Memory B cell (primary cell): ENCODE results near the gene FOXO6.
A peak's percentile ranks its signal among the peaks of the same experiment; 100 is the strongest.

ENCODE experiments used
- ATAC-seq: fragments of 150-1000 bp; cut with Tn5 transposase; 2 replicates; pipeline ENCODE4 v1.10.0; 2021; ENCODE audit warnings: low read depth, mild to moderate bottlenecking, moderate library complexity
- DNase-seq, 2 donors: peaks; one replicate each; pipeline ENCODE4 v3.0.0; 2022; ENCODE audit warnings: low spot score in 2 of 2
- H3K27ac Mint-ChIP-seq: one replicate; pipeline ENCODE4 v1.8.0; 2022; ENCODE audit warnings: mild to moderate bottlenecking, moderate library complexity, mixed read lengths
- H3K27me3 Mint-ChIP-seq: one replicate; pipeline ENCODE4 v1.8.0; 2022; ENCODE audit warnings: mixed read lengths
- H3K36me3 Mint-ChIP-seq: one replicate; pipeline ENCODE4 v1.8.0; 2022; ENCODE audit warnings: mild to moderate bottlenecking, mixed read lengths
- H3K4me1 Mint-ChIP-seq: one replicate; pipeline ENCODE4 v1.8.0; 2022; ENCODE audit warnings: mixed read lengths
- H3K4me3 Mint-ChIP-seq: one replicate; pipeline ENCODE4 v1.8.0; 2022; ENCODE audit warnings: mild to moderate bottlenecking, moderate library complexity, mixed read lengths
- H3K9me3 Mint-ChIP-seq: one replicate; pipeline ENCODE4 v1.8.0; 2022; ENCODE audit warnings: mixed read lengths

FOXO6 gene

DNA sequence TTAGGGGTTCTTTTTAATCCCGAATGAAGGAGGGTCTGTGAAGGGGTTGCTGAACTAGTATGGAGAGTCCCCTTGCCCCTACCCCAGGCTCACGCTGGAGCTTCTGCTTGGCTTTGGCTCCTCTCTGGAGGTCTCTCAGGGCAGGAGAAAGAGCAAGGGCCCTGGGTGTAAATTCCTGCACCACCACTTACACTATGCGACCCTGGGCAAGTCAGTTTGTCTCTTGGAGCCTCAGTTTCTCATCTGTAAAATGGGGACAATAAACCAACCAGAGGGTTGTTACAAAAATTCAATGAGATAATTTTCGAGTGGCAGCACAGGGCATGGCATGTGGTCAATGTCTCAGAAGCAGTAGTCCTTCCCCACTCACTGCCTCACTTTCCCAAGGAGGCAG, 11.4 kb downstream of the FOXO6 start:
- H3K27me3 Mint-ChIP-seq = peaks cover 44% of the 10 kb centered on the region
- H3K4me1 Mint-ChIP-seq = no peaks in the 10 kb centered on the region
- no peaks in the 10 kb centered on the region for H3K36me3 Mint-ChIP-seq
- H3K27ac Mint-ChIP-seq = no peak overlapping the region
- ATAC-seq (no peak), DNase-seq (no peak)
- H3K9me3 Mint-ChIP-seq = no peaks in the 10 kb centered on the region
- no peak overlapping the region for H3K4me3 Mint-ChIP-seq

DNA sequence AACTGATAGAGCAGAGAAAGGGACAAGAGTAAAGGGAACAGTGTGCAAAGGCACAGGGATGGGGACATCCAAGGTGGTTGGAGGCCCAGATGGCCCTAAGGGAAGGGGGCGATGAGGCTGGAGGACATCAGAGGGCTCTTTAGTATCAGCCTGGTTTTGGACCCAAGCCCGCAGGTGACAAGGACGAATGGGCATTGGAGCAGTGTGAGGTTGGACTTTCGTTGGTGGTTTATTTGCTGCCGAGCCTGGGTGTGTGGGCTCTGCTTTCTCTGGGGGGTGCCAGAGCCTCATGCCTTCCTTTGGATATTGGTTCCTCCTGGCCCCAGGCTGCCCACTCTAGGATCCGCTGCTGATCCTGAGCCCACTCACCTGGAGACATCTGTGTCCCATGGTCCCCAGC, 12.1 kb downstream of the FOXO6 start:
- H3K36me3 Mint-ChIP-seq = no peaks in the 10 kb centered on the region
- peaks cover 38% of the 10 kb centered on the region for H3K27me3 Mint-ChIP-seq
- H3K9me3 Mint-ChIP-seq = no peaks in the 10 kb centered on the region
- H3K4me1 Mint-ChIP-seq = no peaks in the 10 kb centered on the region
- H3K4me3 Mint-ChIP-seq = no peak overlapping the region
- DNase-seq (no peak), ATAC-seq (no peak)
- no peak overlapping the region for H3K27ac Mint-ChIP-seq

DNA sequence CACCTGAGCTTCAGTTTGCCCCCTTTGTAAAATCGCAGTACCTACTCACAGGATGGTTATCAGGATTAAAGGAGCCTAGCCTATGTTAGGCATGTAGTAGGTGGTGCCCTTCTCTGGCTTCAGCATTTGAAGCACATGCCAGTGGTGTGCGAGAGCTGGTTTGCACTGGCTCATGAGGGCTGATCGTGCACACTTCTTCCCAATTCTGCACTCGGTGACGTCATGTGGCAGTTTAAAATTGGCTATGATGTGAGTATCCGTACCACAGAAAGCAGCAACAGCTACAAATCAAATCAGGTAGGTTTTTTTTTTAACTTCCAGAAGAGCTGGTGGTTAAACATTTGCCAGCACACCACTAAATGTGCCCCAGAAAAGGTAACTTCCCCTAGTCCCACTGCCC, 13.5 kb downstream of the FOXO6 start:
- H3K36me3 Mint-ChIP-seq = no peaks in the 10 kb centered on the region
- peaks cover 34% of the 10 kb centered on the region for H3K27me3 Mint-ChIP-seq
- ATAC-seq (no peak), DNase-seq (no peak)
- no peak overlapping the region for H3K4me3 Mint-ChIP-seq
- no peaks in the 10 kb centered on the region for H3K4me1 Mint-ChIP-seq
- H3K9me3 Mint-ChIP-seq = no peaks in the 10 kb centered on the region
- no peak overlapping the region for H3K27ac Mint-ChIP-seq

DNA sequence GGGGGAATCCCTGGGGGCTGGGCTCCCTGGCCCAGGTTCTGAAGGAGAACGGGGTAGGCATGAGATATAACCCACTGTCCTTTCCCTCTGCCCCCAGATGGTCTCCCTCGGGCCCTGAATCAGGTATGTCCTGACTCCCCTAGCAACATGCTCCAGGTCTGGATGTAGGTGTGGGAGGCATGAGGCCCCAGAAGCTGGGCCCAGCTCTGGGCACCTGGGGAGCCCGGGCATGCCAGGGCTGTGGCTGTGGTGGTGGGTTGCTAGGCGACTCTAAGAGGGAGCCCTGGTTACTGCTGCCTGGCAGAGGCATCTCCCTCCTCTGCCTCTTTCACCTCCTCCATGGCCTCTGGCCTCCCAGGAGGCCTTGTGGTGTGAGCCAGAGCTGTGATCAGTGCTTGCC, 16.2 kb downstream of the FOXO6 start:
- Mint-ChIP-seq H3K36me3 (no peaks in the 10 kb centered on the region), H3K4me3 (no peak overlapping the region), H3K9me3 (no peaks in the 10 kb centered on the region), H3K27ac (no peak overlapping the region), H3K4me1 (peaks cover 3% of the 10 kb centered on the region), H3K27me3 (peaks cover 33% of the 10 kb centered on the region)
- DNase-seq = no peak
- ATAC-seq = no peak

DNA sequence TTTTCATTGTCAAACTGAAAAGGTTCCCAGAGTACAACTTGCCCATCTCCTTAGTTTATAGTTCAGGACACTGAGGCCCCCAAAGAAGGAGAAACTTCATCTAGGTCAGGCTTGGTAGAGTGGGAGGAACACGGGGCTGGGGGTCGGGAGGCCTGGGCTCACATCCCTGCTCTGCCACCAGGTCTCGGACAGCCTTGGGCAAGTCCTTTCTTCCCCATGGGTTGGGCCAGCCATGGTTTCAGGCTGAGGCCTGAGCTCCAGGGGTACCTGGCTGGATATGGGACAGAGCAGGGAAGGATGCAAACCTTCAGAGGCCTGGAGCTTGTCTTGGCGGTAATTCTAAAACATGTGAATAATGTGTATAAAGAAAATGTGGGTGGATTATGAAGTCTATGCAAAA, 17.0 kb downstream of the FOXO6 start:
- H3K4me3 Mint-ChIP-seq = no peak overlapping the region
- H3K9me3 Mint-ChIP-seq = no peaks in the 10 kb centered on the region
- no peaks in the 10 kb centered on the region for H3K36me3 Mint-ChIP-seq
- peaks cover 34% of the 10 kb centered on the region for H3K27me3 Mint-ChIP-seq
- no peak for ATAC-seq
- no peak for DNase-seq
- H3K4me1 Mint-ChIP-seq = peaks cover 4% of the 10 kb centered on the region
- H3K27ac Mint-ChIP-seq = no peak overlapping the region

DNA sequence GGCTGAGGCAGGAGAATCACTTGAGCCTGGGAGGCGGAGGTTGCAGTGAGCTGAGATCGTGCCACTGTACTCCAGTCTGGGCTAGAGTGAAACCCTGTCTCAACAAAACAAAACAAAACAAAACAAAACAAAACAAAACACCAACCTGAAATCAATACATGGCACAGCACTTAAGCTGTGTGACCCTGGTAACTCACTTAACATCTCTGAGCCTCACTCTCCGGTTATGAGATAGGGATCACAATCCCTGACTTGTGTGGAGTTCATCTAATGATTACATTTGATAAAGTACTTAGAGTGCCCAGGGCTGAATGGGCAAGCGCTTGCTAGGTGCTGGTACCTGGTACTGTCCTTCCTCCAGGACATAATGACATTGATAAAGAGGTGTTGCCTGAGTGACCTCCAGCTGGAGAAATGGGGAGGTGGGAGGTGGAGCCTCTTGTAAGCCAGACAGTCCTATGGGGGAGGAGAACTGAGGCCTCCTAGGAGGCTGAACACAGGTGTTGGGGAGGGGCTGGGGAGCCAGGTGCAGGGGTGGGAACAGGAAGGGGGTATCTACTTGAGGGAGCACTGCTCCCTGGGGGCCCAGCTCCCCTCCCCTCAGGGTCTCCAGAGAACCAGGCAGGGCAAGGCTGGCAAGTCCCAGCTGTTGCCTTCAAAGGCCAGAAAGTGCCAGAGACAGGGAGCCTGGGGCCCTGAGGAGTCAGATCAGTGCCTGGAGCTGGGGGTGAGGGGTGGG, 17.9 kb downstream of the FOXO6 start:
- Mint-ChIP-seq H3K27me3 (peaks cover 39% of the 10 kb centered on the region), H3K4me3 (no peak overlapping the region), H3K36me3 (no peaks in the 10 kb centered on the region), H3K4me1 (peaks cover 8% of the 10 kb centered on the region), H3K27ac (no peak overlapping the region), H3K9me3 (no peaks in the 10 kb centered on the region)
- DNase-seq (no peak), ATAC-seq (no peak)

DNA sequence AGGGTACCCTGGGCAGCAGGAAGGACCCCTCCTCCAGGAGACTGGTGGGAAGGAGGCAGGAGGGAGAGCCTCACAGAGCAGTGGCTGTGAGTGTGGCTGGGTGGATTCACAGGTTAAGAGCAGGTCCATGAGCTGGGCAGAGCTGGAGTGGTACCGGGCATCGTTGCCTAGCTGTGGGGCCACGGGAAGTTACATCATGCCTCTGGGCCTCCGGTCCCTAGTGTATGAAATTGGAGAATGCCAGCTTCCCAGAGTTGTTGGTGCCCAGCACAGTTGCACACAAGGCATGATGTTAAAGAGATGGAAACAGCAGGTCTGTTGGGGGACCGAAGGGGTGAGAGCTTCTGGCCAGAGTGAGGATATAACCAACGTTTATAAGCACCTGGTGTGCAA, 18.5 kb downstream of the FOXO6 start:
- Mint-ChIP-seq H3K4me1 (peaks cover 8% of the 10 kb centered on the region), H3K4me3 (no peak overlapping the region), H3K27ac (no peak overlapping the region), H3K36me3 (no peaks in the 10 kb centered on the region), H3K27me3 (peaks cover 43% of the 10 kb centered on the region), H3K9me3 (no peaks in the 10 kb centered on the region)
- ATAC-seq = no peak
- no peak for DNase-seq

DNA sequence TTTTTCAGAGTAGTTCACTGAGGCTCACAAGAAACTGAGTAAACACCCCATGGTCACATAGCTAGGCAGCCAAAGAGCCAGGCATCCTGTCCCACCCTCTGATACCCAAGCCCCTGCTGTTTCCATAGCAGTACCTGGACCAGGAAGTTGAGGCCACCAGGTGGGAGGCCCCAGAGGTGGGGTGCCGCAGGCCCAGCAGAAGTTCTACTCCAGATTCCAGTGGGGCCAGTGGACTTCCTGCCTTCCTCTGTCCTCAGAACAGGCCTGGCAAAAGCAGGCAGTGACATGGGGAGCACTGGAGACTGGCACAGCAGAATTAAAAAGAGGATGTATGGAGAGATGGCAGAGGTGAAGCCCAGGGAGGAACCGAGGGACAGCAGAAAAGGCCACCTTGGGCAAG, 19.0 kb downstream of the FOXO6 start:
- ATAC-seq (no peak), DNase-seq (no peak)
- H3K27me3 Mint-ChIP-seq = peaks cover 47% of the 10 kb centered on the region
- peak overlapping the region; percentile 36 for H3K4me3 Mint-ChIP-seq
- no peaks in the 10 kb centered on the region for H3K9me3 Mint-ChIP-seq
- peaks cover 8% of the 10 kb centered on the region for H3K4me1 Mint-ChIP-seq
- no peaks in the 10 kb centered on the region for H3K36me3 Mint-ChIP-seq
- H3K27ac Mint-ChIP-seq = no peak overlapping the region

DNA sequence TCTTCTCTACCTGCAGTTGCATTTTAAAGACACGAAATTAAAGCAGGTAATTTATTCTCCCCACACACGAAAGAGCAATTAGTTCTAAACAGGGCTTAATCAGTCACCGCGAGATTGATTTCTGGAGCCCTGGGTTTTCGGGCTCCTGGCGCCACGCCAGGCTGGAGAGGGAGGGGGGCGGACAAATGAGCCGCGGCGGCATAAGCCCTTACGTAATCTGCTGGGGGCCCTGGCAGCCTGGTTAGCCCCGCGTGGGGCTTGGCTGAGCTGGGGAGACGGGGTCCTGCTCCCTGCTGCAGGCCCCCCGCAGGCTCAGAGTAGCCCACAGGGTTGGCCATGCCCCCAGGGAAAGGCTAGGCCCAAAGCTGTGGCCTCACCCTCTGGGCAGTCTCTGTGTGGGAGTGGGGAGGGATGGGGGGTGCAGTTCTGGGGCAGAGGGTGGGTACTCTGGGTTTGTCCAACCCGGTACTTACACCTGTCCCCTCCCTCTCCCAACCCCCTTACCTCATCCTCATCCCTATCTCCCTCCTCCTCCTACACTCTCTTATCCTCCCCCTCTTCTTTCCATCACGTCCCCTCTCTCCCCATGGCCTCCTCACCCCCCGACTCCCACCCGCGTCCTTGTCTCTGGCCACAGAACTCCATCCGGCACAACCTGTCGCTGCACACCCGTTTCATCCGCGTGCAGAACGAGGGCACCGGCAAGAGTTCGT, 19.9 kb downstream of the FOXO6 start:
- no peaks in the 10 kb centered on the region for H3K36me3 Mint-ChIP-seq
- no peak overlapping the region for H3K27ac Mint-ChIP-seq
- ATAC-seq (no peak), DNase-seq (no peak)
- peaks cover 8% of the 10 kb centered on the region for H3K4me1 Mint-ChIP-seq
- peaks cover 44% of the 10 kb centered on the region for H3K27me3 Mint-ChIP-seq
- peak overlapping the region; percentile 79 for H3K4me3 Mint-ChIP-seq
- H3K9me3 Mint-ChIP-seq = no peaks in the 10 kb centered on the region

DNA sequence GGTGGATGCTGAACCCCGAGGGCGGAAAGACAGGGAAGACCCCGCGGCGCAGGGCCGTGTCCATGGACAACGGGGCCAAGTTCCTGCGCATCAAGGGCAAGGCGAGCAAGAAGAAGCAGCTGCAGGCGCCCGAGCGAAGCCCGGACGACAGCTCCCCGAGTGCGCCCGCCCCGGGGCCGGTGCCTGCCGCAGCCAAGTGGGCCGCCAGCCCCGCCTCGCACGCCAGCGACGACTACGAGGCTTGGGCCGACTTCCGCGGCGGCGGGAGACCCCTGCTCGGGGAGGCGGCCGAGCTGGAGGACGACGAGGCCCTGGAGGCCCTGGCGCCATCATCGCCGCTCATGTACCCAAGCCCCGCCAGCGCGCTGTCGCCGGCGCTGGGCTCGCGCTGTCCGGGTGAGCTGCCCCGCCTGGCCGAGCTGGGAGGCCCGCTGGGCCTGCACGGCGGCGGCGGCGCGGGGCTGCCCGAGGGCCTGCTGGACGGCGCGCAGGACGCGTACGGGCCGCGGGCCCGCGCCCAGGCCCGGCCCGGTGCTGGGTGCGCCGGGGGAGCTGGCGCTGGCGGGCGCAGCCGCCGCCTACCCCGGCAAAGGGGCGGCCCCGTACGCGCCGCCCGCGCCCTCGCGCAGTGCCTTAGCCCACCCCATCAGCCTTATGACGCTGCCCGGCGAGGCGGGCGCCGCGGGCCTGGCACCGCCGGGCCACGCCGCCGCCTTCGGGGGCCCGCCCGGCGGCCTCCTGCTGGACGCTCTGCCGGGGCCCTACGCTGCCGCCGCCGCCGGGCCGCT, 20.7 kb downstream of the FOXO6 start:
- DNase-seq (no peak), ATAC-seq (peak; percentile 57)
- Mint-ChIP-seq H3K9me3 (no peaks in the 10 kb centered on the region), H3K27ac (no peak overlapping the region), H3K36me3 (no peaks in the 10 kb centered on the region), H3K27me3 (peaks cover 42% of the 10 kb centered on the region), H3K4me1 (peaks cover 11% of the 10 kb centered on the region), H3K4me3 (peak overlapping the region; percentile 79)

DNA sequence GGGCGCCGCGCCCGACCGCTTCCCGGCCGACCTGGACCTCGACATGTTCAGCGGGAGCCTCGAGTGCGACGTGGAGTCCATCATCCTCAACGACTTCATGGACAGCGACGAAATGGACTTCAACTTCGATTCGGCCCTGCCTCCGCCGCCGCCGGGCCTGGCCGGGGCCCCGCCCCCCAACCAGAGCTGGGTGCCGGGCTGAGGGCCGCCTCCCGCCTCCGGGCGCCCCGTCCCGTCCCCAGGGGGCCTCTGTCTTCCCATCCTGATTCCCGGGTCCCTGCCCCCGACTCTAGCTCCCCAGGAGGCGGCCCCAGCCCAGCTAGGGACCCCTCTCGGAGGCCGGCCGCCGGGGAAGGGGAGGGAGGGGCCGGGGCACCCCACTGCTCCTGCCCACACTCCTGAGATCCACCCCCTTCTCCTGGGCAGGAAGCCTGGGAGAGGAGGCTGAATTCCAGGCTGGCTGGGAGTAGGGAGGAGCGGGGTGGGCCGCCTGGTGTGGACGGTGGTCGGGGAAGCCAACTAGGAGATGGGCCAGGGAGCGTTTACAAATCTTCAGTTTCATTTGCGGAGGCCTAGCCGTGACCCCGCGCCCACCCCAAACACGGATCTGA, 21.4 kb downstream of the FOXO6 start:
- ATAC-seq (no peak), DNase-seq (no peak)
- H3K27me3 Mint-ChIP-seq = peaks cover 42% of the 10 kb centered on the region
- no peak overlapping the region for H3K27ac Mint-ChIP-seq
- no peaks in the 10 kb centered on the region for H3K9me3 Mint-ChIP-seq
- H3K36me3 Mint-ChIP-seq = no peaks in the 10 kb centered on the region
- peaks cover 11% of the 10 kb centered on the region for H3K4me1 Mint-ChIP-seq
- H3K4me3 Mint-ChIP-seq = peak overlapping the region; percentile 35

DNA sequence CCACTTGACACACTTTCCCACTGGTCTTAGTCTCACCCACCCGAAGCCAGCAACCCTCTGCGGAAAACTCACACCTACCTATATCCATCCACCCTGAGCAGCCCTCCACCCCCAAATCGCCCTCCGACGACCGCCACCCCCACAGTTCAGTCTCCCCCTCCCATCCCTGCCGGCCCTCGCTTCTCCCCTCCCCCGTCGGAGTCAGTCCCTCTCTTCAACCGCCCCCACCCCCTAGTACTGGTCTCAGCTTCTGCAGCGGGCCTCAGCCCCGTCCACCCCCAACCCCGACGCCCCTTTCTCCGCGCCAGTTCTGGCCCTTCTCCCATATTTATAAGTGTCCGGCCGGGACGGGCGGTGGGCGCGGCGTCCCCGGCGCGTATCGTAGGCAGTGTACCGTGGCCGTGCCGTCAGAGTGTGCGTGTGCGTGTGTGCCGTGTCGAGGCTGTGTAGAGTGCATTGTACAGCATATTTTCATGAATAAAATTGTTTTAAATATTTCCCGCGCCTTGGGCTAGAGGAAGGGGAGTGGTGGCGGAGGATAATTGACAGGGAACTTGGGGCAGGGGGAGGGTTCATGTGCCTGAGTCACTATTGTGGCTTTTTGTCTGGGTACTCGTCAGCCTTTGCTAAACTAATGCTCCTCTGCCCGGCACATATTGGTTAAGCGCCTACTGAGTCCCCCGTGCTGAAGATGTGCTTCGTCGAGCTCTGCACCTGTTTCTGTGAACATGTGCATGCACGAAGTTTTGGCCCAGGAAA, 22.0 kb downstream of the FOXO6 start:
- H3K27me3 Mint-ChIP-seq = peaks cover 45% of the 10 kb centered on the region
- H3K4me1 Mint-ChIP-seq = peaks cover 11% of the 10 kb centered on the region
- H3K4me3 Mint-ChIP-seq = peak overlapping the region; percentile 82
- ATAC-seq (peak; percentile 71), DNase-seq (no peak)
- H3K27ac Mint-ChIP-seq = peak overlapping the region; percentile 61
- no peaks in the 10 kb centered on the region for H3K36me3 Mint-ChIP-seq
- H3K9me3 Mint-ChIP-seq = no peaks in the 10 kb centered on the region

DNA sequence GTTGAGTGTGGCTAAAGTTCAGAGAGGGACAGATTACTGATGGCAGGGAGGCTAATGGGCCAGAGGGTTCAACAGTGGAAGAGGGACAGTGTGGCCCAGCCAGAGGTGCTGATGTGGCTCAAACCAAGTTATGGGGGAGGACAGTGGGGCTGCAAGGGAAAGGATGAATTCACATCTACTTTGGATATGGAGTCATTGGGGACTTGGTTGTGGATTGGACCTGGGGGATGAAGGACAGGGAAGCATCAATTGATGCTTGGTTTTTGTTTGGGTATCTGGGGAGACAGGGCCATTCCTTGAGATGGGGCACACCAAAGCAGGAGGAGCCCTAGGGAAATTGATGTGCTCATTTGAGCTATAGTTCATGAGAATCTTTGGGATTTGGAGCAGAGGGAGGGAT, 23.3 kb downstream of the FOXO6 start:
- Mint-ChIP-seq H3K4me3 (no peak overlapping the region), H3K36me3 (no peaks in the 10 kb centered on the region), H3K9me3 (no peaks in the 10 kb centered on the region), H3K27me3 (peaks cover 46% of the 10 kb centered on the region), H3K4me1 (peaks cover 11% of the 10 kb centered on the region), H3K27ac (no peak overlapping the region)
- DNase-seq (no peak), ATAC-seq (no peak)
